ENCODE results near the gene POLR1H. TPM values are rescaled to one million over a fixed set of nuclear protein-coding genes. Genes with fewer than 3 reads are reported as not detected.
A peak's percentile ranks its signal among the peaks of the same experiment; 100 is the strongest.

POLR1H gene
- total RNA-seq, 4 donors from 2014 or later = 13.2 to 35.8 (median 19.8) TPM

- H3K4me1 ChIP-seq = peaks cover 22 to 42% (median 27%) of the 10 kb centered on the region in 3 donors
- WGBS, 2 donors = 1 to 3% methylated on average over 18 to 25 of the region's 47 CpGs
- peaks cover 0 to 76% (median 0%) of the 10 kb centered on the region in 4 donors for H3K27me3 ChIP-seq
- DNase-seq = no peak
- H3K4me3 ChIP-seq = peak overlapping the region; percentile 27 to 66 (median 48)
- no peaks in the 10 kb centered on the region for H3K36me3 ChIP-seq
- peak in 2 of 4 donors; percentile 22 to 36 for TF ChIP-seq POLR2A (IDR thresholded peaks at IDR 0.05)
- TF ChIP-seq CTCF (IDR thresholded peaks at IDR 0.05) = peak in 2 of 6 experiments; percentile 24 to 26
- no peaks in the 10 kb centered on the region for H3K9me3 ChIP-seq
- peak overlapping the region; percentile 83 to 93 (median 87) for H3K27ac ChIP-seq
- intact Hi-C loops (cut with DNase I) = no loop called here
These were observed 39.7 kb downstream of the POLR1H start for GRCh38 chr6:30100585-30101443.

- peak in 2 of 6 experiments; percentile 13 to 23 for TF ChIP-seq CTCF (IDR thresholded peaks at IDR 0.05)
- peak in 2 of 4 donors; percentile 50 to 83 for TF ChIP-seq POLR2A (IDR thresholded peaks at IDR 0.05)
These were observed 40.7 kb downstream of the POLR1H start for GRCh38 chr6:30101444-30102413.

GRCh38 chr6:30102414-30102969 is 41.4 kb downstream of the POLR1H start:
- peak overlapping the region; percentile 83 to 93 (median 87) for H3K27ac ChIP-seq
- H3K4me3 ChIP-seq = peak overlapping the region; percentile 27 to 66 (median 48)
- H3K36me3 ChIP-seq = no peaks in the 10 kb centered on the region
- 26 to 30% methylated on average over 9 to 15 of the region's 15 CpGs for WGBS, 2 donors
- TF ChIP-seq CTCF (IDR thresholded peaks at IDR 0.05) = no peak
- TF ChIP-seq POLR2A (IDR thresholded peaks at IDR 0.05) = no peak
- peaks cover 0 to 76% (median 0%) of the 10 kb centered on the region in 4 donors for H3K27me3 ChIP-seq
- peaks cover 22 to 42% (median 27%) of the 10 kb centered on the region in 3 donors for H3K4me1 ChIP-seq
- DNase-seq = no peak
- intact Hi-C loops (cut with DNase I) = no loop called here
- no peaks in the 10 kb centered on the region for H3K9me3 ChIP-seq

More at GRCh38 chr6:30101444-30102413, 40.7 kb downstream of the POLR1H start:
- intact Hi-C loops (cut with DNase I) = no loop called here
- 1 to 3% methylated on average over 19 to 21 of the region's 51 CpGs for WGBS, 2 donors
- H3K36me3 ChIP-seq = no peaks in the 10 kb centered on the region
- peaks cover 0 to 76% (median 0%) of the 10 kb centered on the region in 4 donors for H3K27me3 ChIP-seq
- peak overlapping the region; percentile 83 to 93 (median 87) for H3K27ac ChIP-seq
- H3K4me1 ChIP-seq = peaks cover 22 to 42% (median 27%) of the 10 kb centered on the region in 3 donors
- H3K9me3 ChIP-seq = no peaks in the 10 kb centered on the region
- peak; percentile 20 for DNase-seq
- H3K4me3 ChIP-seq = peak overlapping the region; percentile 27 to 66 (median 48)

- Histone ChIP-seq H3K4me1 (peaks cover 22 to 42% (median 27%) of the 10 kb centered on the region in 3 donors), H3K4me3 (peak overlapping the region; percentile 27 to 66 (median 48)), H3K27me3 (peaks cover 0 to 76% (median 0%) of the 10 kb centered on the region in 4 donors), H3K27ac (peak overlapping the region; percentile 83 to 93 (median 87)), H3K36me3 (no peaks in the 10 kb centered on the region), H3K9me3 (no peaks in the 10 kb centered on the region)
- intact Hi-C loops (cut with DNase I) = no loop called here
- peak; percentile 49 for DNase-seq
- peak in 1 of 4 donors; percentile 16 for TF ChIP-seq POLR2A (IDR thresholded peaks at IDR 0.05)
- peak; percentile 83 to 97 (median 96) for TF ChIP-seq CTCF (IDR thresholded peaks at IDR 0.05)
- 4 to 5% methylated on average over 31 of the region's 36 CpGs for WGBS, 2 donors
These were observed 42.2 kb downstream of the POLR1H start for GRCh38 chr6:30102970-30103871.

All from esophagus squamous epithelium (tissue), 5 donors.